Panc1 (cell line): Measurements from ENCODE around the gene PRKCA.

Experiments
- CTCF ChIP-seq: fragments of 450-650 bp; IDR thresholded peaks from 2 replicates; pipeline ENCODE4 v1.5.1; 2017; ENCODE audit warnings: mild to moderate bottlenecking
- POLR2AphosphoS5 ChIP-seq: IDR thresholded peaks from 2 replicates; pipeline ENCODE4 v1.6.1; 2012; ENCODE audit warnings: mild to moderate bottlenecking, low read depth, low read length, moderate library complexity
- TCF7L2 ChIP-seq: IDR thresholded peaks from 2 replicates; pipeline ENCODE4 v1.6.1; 2011; ENCODE audit warnings: mild to moderate bottlenecking, low read depth, low read length, inconsistent platforms
- TF ChIP-seq, protein P1 (sequence below), 2 experiments: IDR thresholded peaks; 2 replicates each; pipeline ENCODE4 v1.6.1; 2011 to 2012; ENCODE audit warnings: low read depth in 2 of 2, control low read depth in 1 of 2, low read length in 1 of 2, mild to moderate bottlenecking in 1 of 2, moderate library complexity in 1 of 2; ENCODE audit not compliant: insufficient read depth in 1 of 2

GRCh38 chr17:66675273-66675990 is 373.0 kb downstream of the PRKCA start:
- TF ChIP-seq CTCF (no peak), POLR2AphosphoS5 (no peak), TCF7L2 (no peak)
- TF ChIP-seq, protein P1, sequence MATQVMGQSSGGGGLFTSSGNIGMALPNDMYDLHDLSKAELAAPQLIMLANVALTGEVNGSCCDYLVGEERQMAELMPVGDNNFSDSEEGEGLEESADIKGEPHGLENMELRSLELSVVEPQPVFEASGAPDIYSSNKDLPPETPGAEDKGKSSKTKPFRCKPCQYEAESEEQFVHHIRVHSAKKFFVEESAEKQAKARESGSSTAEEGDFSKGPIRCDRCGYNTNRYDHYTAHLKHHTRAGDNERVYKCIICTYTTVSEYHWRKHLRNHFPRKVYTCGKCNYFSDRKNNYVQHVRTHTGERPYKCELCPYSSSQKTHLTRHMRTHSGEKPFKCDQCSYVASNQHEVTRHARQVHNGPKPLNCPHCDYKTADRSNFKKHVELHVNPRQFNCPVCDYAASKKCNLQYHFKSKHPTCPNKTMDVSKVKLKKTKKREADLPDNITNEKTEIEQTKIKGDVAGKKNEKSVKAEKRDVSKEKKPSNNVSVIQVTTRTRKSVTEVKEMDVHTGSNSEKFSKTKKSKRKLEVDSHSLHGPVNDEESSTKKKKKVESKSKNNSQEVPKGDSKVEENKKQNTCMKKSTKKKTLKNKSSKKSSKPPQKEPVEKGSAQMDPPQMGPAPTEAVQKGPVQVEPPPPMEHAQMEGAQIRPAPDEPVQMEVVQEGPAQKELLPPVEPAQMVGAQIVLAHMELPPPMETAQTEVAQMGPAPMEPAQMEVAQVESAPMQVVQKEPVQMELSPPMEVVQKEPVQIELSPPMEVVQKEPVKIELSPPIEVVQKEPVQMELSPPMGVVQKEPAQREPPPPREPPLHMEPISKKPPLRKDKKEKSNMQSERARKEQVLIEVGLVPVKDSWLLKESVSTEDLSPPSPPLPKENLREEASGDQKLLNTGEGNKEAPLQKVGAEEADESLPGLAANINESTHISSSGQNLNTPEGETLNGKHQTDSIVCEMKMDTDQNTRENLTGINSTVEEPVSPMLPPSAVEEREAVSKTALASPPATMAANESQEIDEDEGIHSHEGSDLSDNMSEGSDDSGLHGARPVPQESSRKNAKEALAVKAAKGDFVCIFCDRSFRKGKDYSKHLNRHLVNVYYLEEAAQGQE (IDR thresholded peaks at IDR 0.05; ENCODE audit: insufficient read depth in 1 of 2, low read depth in 2 of 2, low read length in 1 of 2), result peak; percentile 61 to 77; a peak in 3 of 4 replicates
